Suppressor macrophage treated with lipopolysaccharide for 4 hours (primary cell): ENCODE results near the gene PCDH10.
A peak's percentile ranks its signal among the peaks of the same experiment; 100 is the strongest.
"Not testable (repeated sequence)": the region's sequence is repeated elsewhere in the genome, so short reads cannot be mapped to it uniquely, and the experiment has no call there.

Experiments
- DNase-seq: peaks from one replicate; pipeline ENCODE4 v3.0.0-alpha.2; 2020

PCDH10 gene

DNA sequence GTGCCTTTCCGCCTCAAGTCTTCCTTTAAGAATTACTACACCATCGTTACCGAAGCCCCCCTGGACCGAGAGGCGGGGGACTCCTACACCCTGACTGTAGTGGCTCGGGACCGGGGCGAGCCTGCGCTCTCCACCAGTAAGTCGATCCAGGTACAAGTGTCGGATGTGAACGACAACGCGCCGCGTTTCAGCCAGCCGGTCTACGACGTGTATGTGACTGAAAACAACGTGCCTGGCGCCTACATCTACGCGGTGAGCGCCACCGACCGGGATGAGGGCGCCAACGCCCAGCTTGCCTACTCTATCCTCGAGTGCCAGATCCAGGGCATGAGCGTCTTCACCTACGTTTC lies 2.2 kb downstream of the PCDH10 start:
- DNase-seq, result no peak

DNA sequence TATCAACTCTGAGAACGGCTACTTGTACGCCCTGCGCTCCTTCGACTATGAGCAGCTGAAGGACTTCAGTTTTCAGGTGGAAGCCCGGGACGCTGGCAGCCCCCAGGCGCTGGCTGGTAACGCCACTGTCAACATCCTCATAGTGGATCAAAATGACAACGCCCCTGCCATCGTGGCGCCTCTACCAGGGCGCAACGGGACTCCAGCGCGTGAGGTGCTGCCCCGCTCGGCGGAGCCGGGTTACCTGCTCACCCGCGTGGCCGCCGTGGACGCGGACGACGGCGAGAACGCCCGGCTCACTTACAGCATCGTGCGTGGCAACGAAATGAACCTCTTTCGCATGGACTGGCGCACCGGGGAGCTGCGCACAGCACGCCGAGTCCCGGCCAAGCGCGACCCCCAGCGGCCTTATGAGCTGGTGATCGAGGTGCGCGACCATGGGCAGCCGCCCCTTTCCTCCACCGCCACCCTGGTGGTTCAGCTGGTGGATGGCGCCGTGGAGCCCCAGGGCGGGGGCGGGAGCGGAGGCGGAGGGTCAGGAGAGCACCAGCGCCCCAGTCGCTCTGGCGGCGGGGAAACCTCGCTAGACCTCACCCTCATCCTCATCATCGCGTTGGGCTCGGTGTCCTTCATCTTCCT lies 2.7 kb downstream of the PCDH10 start:
- no peak for DNase-seq

DNA sequence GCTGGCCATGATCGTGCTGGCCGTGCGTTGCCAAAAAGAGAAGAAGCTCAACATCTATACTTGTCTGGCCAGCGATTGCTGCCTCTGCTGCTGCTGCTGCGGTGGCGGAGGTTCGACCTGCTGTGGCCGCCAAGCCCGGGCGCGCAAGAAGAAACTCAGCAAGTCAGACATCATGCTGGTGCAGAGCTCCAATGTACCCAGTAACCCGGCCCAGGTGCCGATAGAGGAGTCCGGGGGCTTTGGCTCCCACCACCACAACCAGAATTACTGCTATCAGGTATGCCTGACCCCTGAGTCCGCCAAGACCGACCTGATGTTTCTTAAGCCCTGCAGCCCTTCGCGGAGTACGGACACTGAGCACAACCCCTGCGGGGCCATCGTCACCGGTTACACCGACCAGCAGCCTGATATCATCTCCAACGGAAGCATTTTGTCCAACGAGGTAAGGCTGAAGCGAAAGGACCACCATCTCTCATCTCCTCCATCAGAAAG lies 3.3 kb downstream of the PCDH10 start:
- DNase-seq, result no peak

DNA sequence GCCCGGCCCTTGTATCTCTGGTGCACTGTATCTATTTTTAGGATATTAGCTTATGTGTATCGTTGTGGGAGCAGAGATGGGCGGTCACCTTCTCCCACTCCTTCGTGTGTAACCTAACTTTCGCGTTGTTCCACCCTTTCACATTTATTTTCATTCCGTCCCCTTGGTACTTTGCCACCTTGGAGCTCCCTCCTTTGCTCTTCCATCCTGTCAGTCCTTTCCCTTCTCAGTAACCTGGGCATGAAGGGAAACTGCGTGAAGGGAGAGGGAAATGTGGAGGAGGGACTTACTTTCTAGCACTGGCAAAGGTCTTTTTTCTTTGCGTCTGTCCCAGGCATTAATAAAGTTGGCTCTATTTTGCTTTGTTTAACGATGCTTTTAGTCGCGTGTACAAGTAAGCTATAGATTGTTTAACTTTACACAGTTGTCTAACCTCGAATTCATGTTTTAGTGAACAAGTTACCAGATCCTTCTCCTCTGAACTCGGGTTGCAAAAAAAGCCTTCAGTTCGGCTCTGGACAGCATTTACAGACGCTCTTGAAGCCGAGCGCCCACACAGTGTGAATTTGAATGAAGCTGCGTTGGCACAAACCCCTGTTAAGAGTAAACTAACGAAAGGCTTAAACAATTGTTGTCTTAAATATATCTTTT lies 3.9 kb downstream of the PCDH10 start:
- no peak for DNase-seq

DNA sequence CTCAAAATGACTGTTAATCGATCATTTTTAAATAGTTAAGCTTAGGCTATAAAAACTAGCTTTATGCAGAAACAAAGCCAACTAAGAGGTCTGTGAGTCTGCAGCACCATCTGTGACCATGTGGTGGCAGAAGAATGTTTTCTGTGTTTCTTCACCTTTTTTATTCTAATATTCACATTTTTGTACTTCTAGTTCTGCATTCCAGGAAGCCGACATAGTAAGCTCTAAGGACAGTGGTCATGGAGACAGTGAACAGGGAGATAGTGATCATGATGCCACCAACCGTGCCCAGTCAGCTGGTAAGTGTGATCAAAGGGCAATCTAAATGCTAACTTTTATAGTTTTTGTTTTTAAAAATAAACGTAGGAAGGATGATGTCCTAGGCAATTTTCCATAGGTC lies 5.6 kb downstream of the PCDH10 start:
- peak; percentile 13 for DNase-seq

DNA sequence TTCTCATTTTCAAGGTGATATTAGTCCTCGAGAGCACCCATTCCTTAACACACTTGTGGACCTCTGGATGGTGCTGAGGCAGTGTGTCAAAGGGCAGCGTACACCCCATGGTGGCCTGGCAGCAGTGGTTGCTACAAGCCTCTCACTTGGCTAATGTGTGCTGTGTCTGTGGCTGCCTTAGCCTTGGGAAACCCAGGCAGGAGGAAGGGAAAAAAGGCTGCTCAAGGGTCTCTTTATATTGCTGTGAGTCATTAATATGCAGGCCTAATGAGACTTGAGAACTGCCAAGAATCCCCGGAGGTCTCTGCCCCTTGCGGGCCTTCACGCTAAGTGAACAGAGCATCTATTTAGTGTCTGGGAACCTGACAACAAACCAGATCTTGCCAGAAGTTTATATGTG lies 7.0 kb downstream of the PCDH10 start:
- DNase-seq, result no peak

DNA sequence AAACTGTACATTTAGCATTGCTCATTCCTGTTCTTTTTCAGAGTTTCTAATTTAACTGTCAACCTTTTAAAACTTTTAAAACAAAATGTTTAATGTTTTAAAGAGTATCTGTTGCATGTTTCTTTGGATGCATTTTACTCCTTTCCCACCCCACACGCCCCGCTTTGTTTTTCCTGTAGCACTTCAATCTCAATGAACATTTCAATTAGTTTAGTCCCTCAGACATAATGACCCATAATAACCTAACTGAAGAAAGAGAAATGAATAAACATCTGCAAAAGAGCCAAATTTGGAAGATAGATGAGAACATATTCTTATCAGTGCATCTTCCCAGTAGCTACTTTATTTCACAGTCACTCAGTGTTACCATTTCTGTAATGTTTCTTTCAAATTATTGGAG lies 7.5 kb downstream of the PCDH10 start:
- DNase-seq, result no peak

DNA sequence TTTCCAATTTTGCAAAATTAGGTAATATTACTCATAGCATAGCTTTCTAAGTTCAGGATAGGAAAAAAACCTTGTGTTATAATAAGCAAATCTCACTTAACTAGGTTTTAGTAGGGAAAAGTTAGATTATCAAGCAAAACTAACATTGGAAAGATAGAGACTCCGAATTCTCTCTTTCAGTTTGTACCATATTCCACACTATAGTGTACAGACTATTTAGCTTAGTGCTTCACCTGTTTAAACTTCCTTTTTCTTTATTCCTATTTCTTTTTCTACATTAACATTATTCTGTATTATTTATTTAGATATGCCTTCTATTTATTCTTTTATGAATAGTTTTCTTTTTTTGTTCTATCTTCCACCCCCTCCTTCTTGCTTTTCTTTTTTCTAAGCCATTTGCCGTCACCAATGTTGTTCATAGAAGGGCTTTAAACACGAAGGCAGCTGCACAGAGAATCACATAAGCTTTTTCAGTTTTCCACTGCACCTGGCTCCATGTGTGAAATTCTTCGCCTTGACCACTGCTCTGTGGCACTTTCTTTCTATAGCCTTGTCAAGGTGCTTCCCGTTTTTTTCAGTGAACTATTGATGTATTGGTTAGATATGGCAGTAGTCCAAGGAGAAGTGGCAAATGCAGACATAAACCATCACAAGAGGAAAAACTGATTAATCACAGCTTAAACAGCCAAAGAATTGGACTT lies 8.5 kb downstream of the PCDH10 start:
- no peak for DNase-seq

DNA sequence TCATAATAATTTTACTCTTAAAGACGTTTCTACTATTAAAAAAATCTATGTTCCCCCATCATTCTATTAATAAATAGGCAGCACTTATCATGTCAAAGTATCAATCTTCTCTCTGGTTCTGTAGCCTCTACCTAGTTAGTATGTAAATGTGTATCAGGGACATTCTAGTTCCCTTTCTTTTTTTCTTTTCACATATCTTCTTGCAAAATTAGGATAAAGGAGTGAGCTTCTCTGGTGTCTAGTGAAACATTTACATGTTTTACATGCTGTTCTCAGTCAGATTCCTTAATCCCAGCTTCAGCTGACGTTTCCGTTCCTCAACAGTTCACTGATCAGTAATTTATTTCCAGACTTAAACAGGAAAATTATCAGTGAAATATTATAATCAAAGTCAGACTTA lies 11.8 kb downstream of the PCDH10 start:
- no peak for DNase-seq

DNA sequence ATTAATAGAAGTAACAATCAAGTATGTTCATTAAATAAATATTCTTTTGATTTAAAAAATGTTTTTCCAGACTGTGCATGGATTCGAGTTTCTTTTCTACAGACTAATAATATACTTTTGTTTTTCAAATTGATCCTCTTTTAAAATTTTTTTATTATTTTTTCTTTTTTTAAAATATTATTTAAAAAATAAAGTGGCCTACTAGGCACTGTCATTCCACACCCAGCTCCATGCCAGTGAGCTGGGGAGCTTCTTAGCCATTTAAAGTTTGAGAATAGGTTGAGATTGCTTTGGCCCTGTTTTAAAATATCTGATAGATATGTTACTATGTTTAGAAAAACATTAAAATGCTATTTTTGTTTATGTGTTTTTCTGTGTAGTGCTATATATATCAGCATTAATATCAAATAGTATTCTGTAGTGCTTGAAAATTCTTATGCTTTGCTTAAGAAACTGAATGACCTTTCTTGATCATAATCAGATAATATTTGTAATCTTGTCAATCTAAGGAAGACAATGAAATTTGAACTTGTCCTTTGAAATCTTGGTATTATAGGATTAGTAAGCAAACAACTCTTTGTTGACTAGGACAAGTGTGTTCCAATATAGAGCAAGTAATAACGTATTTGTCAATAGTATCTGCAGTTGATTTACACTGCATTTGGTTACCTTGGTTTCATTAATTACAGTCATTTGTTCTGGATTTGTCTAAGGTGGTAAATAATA lies 12.6 kb downstream of the PCDH10 start:
- no peak for DNase-seq

DNA sequence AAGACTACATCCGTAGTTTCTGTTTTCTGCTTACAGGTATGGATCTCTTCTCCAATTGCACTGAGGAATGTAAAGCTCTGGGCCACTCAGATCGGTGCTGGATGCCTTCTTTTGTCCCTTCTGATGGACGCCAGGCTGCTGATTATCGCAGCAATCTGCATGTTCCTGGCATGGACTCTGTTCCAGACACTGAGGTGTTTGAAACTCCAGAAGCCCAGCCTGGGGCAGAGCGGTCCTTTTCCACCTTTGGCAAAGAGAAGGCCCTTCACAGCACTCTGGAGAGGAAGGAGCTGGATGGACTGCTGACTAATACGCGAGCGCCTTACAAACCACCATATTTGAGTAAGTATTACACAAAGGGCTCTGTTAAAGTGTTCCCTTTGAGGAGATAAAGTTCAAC lies 13.8 kb downstream of the PCDH10 start:
- no peak for DNase-seq

DNA sequence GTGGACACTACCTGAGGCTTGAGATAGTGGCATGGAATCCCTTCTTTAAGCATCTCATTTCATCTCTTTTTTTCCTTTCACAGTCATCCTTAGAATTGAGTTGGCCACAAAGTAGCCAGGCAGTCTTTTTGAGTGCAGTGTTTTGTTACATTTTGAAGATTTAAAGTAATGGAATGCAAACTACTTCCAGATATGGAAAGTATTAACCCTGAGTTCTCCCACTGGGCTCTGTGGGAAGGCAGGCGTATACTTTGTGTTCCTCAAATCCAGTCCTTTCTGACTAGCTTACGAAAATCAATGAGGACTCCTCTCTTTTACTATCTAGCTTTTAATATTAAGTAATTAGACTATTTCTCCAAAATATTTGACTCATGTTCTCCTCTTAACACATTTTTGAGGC lies 29.9 kb downstream of the PCDH10 start:
- DNase-seq, result no peak

DNA sequence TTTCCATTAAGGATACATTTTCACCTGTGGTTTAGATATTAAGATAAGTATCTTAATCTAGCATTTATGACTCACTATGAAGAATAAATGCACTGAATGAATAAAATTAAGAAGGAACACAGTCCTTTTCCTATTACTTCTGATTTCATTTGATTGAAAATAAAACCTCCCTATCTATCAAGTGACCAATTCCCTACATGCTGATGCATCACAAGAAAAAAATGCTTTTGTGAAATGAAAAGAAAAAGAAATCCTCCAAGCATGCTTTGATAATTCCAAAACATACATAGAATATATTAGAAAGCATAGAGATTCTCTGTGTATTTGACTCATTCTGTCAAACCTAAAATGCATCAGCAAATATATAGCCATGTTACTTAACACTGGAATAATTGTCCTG lies 37.1 kb downstream of the PCDH10 start:
- DNase-seq, result no peak

DNA sequence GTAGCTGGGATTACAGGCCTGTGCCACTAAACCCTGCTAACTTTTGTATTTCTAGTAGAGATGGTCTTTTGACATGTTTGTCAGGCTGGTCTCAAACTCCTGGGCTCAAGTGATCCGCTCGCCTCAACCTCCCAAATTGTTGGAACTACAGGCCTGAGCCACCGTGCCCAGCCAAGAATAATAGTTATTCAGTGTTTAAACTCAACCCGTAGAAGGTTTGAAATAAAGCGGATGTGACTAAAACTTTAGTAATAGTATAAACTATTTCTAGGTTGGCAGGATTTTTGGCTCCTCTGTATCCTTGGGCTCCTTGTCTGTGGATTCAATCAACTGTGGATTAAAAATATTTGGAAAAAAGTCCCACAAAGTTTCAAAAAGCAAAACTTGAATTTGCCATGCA lies 37.8 kb downstream of the PCDH10 start:
- DNase-seq, result no peak

DNA sequence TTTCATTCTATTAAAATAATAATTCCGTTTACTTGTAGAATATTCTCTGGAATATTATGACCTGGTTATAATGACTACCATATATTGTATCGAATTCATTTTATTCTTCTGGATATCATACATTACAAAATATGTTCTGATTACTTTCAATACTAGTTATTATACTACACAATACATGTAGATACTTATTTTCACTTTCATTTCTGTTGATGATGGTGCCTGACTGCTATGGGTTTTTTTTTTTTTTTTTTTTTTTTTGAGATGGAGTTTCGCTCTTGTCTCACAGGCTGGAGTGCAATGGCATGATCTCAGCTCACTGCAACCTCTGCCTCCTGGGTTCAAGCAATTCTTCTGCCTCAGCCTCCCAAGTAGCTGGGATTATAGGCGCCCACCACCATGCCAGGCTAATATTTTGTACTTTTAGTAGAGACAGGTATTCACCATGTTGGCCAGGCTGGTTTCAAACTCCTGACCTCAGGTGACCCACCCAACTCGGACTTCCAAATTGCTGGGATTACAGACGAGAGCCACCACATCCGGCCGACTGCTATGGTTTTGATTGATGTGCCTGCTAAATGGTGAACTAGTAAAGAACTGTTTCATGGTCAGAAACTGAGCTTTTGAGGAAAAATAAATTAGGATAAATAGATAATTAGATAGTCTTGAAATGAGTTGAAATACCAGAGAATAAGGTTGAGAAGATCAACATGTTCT lies 39.5 kb downstream of the PCDH10 start:
- no peak for DNase-seq

DNA sequence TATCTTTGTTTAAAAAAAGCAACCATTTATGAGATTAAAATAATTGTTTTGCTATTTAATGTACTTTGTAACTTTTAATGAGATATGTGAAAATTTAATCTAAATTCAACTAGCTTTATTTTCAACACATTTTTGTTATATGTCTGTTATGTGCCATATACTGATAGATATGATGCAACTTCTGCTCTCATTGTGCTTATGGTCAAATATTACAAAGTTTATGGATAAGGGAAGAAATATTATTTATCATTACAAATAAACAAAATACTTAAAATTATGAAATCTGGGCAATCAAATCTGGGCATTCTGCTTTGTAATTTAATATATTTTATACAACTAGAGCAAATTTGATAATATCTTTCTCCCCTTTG lies 40.0 kb downstream of the PCDH10 start:
- no peak for DNase-seq

DNA sequence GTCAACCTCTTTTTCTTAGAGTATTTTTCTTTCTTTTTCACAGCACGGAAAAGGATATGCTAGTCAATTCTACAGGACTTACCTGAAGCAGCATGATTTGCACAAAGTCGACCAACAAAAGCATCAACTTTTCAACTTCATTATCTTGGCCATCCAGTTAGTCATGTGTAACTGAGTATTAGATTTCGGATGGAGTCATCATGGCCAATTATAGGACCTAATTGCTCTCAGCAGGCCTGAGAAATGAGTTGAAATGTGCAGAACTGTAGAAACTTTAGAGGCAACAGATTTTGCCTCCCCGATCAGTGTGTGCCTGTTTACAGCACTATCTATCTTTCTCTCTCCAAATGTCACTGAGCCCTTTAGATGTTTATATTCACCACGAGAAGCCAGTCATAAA lies 41.0 kb downstream of the PCDH10 start:
- no peak for DNase-seq

DNA sequence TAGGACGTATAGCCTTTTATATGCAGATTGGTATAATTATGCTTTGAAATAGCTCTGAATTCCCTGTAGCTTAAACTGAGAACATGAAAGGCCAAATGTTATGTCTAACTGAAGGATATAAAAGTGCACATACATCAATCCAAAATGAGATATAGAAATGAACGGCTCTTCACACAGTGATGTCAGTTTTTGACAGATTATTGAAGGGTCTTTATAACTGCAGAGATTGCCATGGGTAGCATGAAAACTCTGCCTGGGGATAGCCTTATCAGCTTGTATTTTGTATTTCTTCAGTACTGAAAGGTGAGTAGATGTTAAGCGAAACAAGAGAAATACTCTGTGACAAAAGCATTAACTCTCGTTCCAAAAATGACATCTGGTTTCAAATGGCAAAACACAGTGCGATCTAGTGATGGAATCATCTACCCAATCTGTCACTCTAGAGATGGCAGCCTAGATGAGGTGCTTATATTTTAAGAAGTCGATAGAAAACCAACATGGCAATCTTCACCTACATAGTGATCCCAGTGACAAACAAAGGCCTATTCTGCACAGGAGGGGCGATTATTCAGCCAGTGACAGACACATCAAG lies 59.7 kb downstream of the PCDH10 start:
- no peak for DNase-seq

DNA sequence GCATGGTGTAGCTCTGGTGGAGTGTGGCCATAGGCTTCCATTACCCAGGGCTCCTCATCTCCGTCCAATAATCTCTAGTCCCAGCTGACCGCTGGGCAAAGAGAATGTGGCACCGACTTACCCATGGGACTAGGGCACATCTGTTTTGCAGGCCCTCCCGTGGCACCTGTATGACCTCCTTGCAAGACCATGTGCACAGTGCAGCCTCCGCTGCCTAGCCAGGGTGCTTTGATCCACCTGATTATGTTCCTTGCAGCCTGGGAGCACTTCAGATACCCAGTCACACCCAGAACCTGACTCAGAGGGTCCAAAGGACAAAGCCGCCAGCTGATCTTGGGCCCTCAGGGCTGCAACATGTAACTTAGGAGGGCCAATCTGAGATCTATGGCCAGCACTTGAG lies 84.8 kb downstream of the PCDH10 start:
- DNase-seq, result no peak

DNA sequence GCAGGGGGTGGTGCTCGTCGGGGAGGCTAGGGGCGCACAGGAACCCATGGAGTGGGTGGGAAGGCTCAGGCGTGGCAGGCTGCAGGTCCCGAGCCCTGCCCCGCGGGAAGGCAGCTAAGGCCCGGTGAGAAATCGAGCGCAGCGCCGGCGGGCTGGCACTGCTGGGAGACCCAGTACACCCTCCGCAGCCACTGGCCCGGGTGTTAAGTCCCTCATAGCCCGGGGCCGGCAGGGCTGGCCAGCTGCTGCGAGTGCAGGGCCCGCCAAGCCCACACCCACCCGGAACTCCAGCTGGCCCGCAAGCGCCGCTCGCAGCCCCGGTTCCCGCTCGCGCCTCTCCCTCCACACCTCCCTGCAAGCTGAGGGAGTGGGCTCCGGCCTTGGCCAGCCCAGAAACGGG lies 91.4 kb downstream of the PCDH10 start:
- not testable (repeated sequence) for DNase-seq
